GM12874 (cell line): ENCODE results near the gene PBX1.

Experiments used
- CTCF ChIP-seq: IDR thresholded peaks from 2 replicates; pipeline ENCODE4 v1.5.1; 2011; ENCODE audit warnings: low read depth, mild to moderate bottlenecking, control low read depth, low read length, moderate library complexity; ENCODE audit not compliant: insufficient read depth

Gene PBX1

GRCh38 chr1:164624400-164624799, 65.4 kb downstream of the PBX1 start:
- TF ChIP-seq CTCF, result no peak

- TF ChIP-seq CTCF, result 0 out of 2 replicates have a peak, but pooled peaks have one; percentile 8
Measured at GRCh38 chr1:164625004-164625617, 66.1 kb downstream of the PBX1 start.

GRCh38 chr1:164628772-164629171, 69.8 kb downstream of the PBX1 start:
- no peak for TF ChIP-seq CTCF

DNA sequence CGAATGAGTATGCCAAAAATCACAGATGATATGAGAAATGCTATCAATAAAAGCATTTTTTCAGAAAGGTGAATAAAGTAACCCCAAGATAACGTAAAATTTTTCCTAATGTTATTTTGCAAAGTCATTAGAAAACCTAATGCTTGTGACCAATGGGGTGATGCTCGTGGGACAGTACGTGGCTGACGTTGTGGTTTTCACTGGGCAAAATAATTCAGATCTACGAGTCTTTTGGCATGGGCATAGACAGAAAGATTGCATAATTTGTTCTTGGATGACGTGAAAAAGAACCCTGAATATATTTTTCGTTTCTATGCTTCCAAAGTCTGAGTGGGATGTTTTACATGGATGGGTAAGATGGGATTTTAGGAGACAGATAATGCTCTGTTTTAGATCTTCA, 71.0 kb downstream of the PBX1 start:
- no peak for TF ChIP-seq CTCF

DNA sequence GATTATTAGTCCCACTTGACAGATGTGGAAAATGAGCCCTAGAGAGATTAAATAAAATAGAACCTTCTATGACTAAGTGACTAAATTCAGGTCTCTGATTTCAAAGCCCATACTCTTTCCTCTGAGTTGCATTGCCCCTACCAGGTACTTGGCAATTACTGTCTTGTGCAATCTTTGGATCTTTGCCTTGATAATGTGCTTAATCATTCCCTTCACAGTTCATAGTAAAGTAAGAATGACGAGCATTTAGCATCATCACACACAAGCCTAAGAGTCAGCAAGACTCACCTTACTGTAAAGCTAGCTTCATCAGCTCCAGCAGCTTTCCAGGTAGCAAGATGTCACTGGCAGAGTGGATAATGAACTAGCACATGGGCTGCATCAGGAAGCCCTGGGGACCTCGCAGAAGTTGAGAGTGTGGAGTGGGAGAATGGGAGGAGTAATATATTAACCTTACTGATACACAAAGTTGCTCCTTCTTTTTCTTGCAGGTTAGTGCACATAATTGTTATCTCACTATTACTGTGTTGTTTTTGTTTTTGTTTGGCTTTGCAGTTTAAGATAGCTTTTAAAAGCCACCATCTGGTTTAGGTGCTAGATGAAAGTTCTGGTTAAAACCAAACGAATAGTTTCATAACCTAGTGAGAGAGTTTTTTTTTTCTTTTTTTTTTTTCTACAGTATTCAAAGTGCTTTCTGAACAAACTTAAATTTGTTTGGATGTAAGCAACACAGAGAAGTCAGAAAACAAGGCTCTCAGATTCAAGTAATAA, 71.8 kb downstream of the PBX1 start:
- TF ChIP-seq CTCF, result no peak

DNA sequence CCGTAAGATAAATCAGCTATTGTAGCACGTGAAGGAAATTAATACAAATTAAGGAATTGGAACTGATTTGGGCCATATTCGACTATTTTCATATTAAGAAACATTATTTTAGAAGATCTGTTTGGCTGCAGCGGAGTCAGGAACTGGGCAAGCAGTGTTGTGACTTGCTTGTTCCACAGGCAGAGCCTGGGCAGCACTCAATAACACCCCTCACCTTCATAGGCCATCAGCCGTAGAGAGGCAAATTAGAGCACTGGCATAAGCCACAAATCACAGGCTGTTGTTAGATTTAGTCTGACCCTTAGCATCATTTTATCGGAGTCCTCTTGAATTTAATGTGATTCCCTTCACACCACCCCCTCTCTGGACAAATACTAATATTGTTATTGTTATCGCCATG, 72.8 kb downstream of the PBX1 start:
- TF ChIP-seq CTCF, result no peak

GRCh38 chr1:164633997-164634396, 75.0 kb downstream of the PBX1 start:
- TF ChIP-seq CTCF, result no peak
